A549 (cell line): ENCODE measurements around the gene CRYBG3.

Experiments
- CHD2 ChIP-seq: fragments of 150-350 bp; IDR thresholded peaks from 2 replicates; pipeline ENCODE4 v1.6.1; 2014; ENCODE audit warnings: low read length; ENCODE audit not compliant: partially characterized antibody
- EHMT2 ChIP-seq: fragments of 200-600 bp; sonication (generic); IDR thresholded peaks from 2 replicates; pipeline ENCODE4 v1.6.1; 2016; ENCODE audit warnings: antibody characterized with exemption, low read depth, mild to moderate bottlenecking, moderate library complexity
- ESRRA ChIP-seq: fragments of 150-350 bp; IDR thresholded peaks from 2 replicates; pipeline ENCODE4 v1.6.1; 2014; ENCODE audit warnings: mild to moderate bottlenecking, low read length, borderline replicate concordance
- JUNB ChIP-seq: fragments of >200 bp; sonication (Bioruptor Twin); formaldehyde crosslinking; IDR thresholded peaks from 2 replicates; pipeline ENCODE4 v1.6.1; 2016
- MAFK ChIP-seq: fragments of 450-650 bp; IDR thresholded peaks from 2 replicates; pipeline ENCODE4 v1.6.1; 2014; ENCODE audit not compliant: partially characterized antibody
- POLR2A ChIP-seq: IDR thresholded peaks from 2 replicates; pipeline ENCODE4 v1.6.1; 2012; ENCODE audit warnings: mild to moderate bottlenecking, low read length
- RAD21 ChIP-seq, 2 experiments: fragments of >200 bp in 1 of 2; sonication (Bioruptor Twin) in 1 of 2; formaldehyde crosslinking in 1 of 2; IDR thresholded peaks in 1 of 2; conservative IDR thresholded peaks in 1 of 2; 2 replicates in 1 of 2; 3 replicates in 1 of 2; pipeline ENCODE4 v1.6.1; 2012 to 2018; ENCODE audit warnings: inconsistent platforms in 1 of 2
- RFX5 ChIP-seq: fragments of 450-650 bp; IDR thresholded peaks from 2 replicates; pipeline ENCODE4 v1.7.1; 2014; ENCODE audit warnings: antibody characterized with exemption, mild to moderate bottlenecking, moderate library complexity
- TF ChIP-seq, protein P1 (sequence below): fragments of >200 bp; sonication (Bioruptor Twin); formaldehyde crosslinking; IDR thresholded peaks from 3 replicates; pipeline ENCODE4 v1.5.1; 2016

DNA sequence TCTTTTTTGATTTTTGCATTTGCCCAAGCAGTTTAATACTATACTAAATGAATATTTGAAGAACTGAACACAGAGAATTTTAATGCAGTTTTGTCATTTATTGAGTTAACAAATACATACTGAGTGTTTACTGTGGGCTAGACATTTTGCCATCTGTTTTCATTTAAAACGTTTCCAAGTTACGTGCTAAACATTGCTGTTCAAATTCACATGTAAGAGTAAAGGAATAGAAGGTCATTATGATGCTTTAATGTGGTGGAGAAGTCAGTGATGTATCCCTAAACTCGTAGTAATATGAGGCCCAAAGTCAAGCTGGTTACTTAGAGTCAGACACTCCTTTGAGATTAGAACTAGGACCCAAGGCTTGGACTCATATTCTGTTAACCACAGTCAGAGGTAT lies 49.4 kb downstream of the CRYBG3 start:
- no peak for TF ChIP-seq MAFK
- no peak for TF ChIP-seq RAD21 (conservative IDR thresholded peaks at IDR 0.05 in 1 of 2, IDR thresholded peaks at IDR 0.05 in 1 of 2)
- TF ChIP-seq, protein P1, sequence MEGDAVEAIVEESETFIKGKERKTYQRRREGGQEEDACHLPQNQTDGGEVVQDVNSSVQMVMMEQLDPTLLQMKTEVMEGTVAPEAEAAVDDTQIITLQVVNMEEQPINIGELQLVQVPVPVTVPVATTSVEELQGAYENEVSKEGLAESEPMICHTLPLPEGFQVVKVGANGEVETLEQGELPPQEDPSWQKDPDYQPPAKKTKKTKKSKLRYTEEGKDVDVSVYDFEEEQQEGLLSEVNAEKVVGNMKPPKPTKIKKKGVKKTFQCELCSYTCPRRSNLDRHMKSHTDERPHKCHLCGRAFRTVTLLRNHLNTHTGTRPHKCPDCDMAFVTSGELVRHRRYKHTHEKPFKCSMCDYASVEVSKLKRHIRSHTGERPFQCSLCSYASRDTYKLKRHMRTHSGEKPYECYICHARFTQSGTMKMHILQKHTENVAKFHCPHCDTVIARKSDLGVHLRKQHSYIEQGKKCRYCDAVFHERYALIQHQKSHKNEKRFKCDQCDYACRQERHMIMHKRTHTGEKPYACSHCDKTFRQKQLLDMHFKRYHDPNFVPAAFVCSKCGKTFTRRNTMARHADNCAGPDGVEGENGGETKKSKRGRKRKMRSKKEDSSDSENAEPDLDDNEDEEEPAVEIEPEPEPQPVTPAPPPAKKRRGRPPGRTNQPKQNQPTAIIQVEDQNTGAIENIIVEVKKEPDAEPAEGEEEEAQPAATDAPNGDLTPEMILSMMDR = no peak
- no peak for TF ChIP-seq POLR2A
- no peak for TF ChIP-seq JUNB
- no peak for TF ChIP-seq ESRRA
- TF ChIP-seq CHD2 = no peak
- no peak for TF ChIP-seq RFX5
- TF ChIP-seq EHMT2 = no peak
